Measurements from ENCODE around the gene GOLGA6L7. TPM values are rescaled to one million over a fixed set of nuclear protein-coding genes. Genes with fewer than 3 reads are reported as not detected.

GOLGA6L7 gene
- total and polyA plus RNA-seq, 2 donors: not detected

- Histone ChIP-seq H3K36me3 (ENCODE audit: insufficient read depth) (no peaks in the 10 kb centered on the region), H3K4me1 (ENCODE audit: insufficient read depth) (no peaks in the 10 kb centered on the region), H3K4me3 (ENCODE audit: low read depth, low read length) (no peak overlapping the region), H3K27ac (ENCODE audit: low read depth) (no peak overlapping the region)
- DNase-seq (ENCODE audit: extremely low spot score): no peak
- WGBS: 89% methylated on average over 10 of the region's 10 CpGs
These were observed 40.5 kb upstream of the GOLGA6L7 start for GRCh38 chr15:28888900-28889299.

DNA sequence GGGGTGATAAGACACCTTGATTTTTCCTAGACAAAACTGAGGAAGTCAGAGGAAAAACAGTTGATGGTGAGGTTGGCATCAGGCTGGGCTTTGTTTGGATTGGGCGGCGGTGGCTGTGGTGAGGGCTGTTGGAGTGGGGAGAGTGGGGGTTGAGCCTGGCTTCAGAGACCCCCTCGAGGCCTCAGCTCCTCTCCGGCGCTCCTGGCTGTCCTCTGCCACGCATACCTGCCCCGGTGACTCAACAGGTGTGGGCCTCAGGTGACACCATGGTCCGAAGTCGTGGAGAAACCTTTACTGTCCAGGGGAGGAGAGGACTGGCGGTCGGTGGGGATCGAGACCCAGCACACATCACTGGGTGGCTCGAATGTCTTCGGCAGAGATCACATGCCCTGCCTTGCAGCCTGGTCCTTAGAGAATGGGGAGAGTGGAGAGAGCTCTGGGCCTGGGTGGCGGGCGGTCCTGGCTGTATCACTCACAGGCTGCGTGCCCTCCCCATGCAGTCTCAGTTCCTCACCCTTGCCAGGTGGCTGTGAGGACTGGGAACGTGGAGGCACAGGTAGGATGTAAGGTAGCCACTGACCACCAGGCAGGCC, 40.0 kb upstream of the GOLGA6L7 start:
- no peak for DNase-seq (ENCODE audit: extremely low spot score)
- no peaks in the 10 kb centered on the region for H3K36me3 ChIP-seq (ENCODE audit: insufficient read depth)
- H3K27ac ChIP-seq (ENCODE audit: low read depth): no peak overlapping the region
- 88% methylated on average over 18 of the region's 18 CpGs for WGBS
- no peaks in the 10 kb centered on the region for H3K4me1 ChIP-seq (ENCODE audit: insufficient read depth)
- H3K4me3 ChIP-seq (ENCODE audit: low read depth, low read length): no peak overlapping the region

- DNase-seq (ENCODE audit: extremely low spot score): no peak
- H3K27ac ChIP-seq (ENCODE audit: low read depth): no peak overlapping the region
- H3K4me3 ChIP-seq (ENCODE audit: low read depth, low read length): no peak overlapping the region
- WGBS: 75% methylated on average over 17 of the region's 17 CpGs
- no peaks in the 10 kb centered on the region for H3K36me3 ChIP-seq (ENCODE audit: insufficient read depth)
- no peaks in the 10 kb centered on the region for H3K4me1 ChIP-seq (ENCODE audit: insufficient read depth)
These were observed 39.1 kb upstream of the GOLGA6L7 start for GRCh38 chr15:28887339-28888174.

DNA sequence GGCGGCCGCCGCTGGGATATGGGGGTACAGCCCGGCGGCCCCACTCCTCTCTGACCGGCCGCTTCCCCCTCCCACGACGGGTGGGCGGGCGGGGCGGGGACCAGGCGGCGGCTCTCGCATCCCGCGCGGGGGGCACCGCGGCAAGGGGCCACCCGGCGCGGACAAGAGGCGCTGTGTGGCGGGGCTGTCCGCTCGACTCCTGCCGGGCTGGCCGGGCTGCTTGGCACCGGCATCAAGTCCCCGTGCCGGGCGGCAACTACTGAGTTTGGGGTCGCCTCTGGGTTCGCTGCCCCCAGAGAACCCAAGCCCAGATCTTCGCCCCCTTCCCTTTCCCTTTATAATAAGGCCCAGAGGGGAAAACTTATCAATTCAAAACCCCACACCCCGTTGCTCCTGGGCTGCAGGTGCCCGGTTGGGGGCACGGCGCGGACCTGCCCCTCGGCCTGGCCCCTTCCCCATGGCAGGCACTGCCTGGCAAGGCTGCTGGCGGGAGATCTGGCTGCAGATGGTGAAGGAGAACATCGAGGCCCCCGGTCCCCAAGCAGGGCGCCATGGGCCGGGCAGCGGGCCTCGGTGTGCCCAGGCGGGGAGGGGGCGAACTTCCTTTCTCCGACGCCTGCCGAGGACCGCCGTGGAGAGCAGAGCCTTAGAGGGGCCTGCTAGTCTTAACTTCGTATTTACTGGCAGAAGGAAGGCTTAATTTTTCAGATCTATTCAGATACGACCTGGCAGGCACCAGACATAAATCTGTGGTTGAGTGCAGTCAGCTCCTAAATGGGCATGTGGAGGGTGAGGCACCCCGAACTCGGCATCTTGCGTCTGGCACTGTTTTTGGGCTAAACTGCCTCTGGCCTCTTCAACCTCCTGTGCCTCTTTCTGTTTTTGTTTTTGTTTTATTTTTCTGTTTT, 38.2 kb upstream of the GOLGA6L7 start:
- DNase-seq (ENCODE audit: extremely low spot score): no peak
- H3K4me3 ChIP-seq (ENCODE audit: low read depth, low read length): peak overlapping the region; percentile 61
- 19% methylated on average over 60 of the region's 61 CpGs for WGBS
- no peaks in the 10 kb centered on the region for H3K4me1 ChIP-seq (ENCODE audit: insufficient read depth)
- no peak overlapping the region for H3K27ac ChIP-seq (ENCODE audit: low read depth)
- H3K36me3 ChIP-seq (ENCODE audit: insufficient read depth): no peaks in the 10 kb centered on the region

DNA sequence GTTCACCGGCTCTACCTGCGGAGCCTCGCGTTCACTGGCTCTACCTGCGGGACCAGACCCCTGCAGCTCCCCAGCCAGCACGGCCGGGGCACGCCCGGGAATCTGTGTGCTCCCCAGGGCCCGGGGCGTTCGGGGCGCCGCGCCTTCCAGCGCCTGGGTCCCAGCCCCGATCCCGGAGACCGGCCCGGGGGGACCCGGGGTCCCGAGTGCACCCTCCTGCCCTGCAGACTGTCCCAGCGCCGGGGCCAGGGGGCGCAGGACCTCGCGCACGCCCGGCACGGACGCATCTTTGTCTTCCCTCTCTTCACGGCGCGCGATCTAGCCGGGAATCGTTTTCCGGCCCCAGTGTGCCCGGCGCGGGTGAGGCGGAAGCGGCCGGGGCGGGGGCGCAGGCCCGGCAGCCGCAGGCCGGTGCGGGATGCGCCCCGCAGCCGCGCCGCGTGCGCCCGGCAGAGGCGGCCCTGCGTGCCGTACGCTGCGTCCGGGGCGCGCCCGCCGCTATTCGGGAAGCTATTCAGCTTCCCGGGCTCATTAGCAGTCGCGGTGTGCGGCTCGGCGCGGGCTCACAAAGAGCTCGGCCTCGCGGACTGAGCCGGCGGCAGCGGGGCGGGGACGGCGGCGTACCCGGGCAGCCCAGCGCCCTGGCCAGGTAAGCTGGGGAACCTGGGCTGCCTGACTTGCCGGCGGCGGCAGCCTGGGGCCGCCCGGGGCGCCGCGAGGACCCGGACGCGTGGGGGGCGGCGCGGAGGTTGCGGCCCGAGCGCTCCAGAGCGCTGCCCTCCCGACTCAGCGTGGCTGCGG, 37.4 kb upstream of the GOLGA6L7 start, which contains the start of gene APBA2:
Gene APBA2 (plus strand): TSS at position 345 of the 801 bp plus-strand sequence. CDS start 167,911 bp downstream, outside the sequence.
- WGBS: under 1% methylated on average over 109 of the region's 109 CpGs
- H3K4me1 ChIP-seq (ENCODE audit: insufficient read depth): no peaks in the 10 kb centered on the region
- peak within 1 kb of the TSS; percentile 61 for H3K4me3 ChIP-seq (ENCODE audit: low read depth, low read length)
- H3K27ac ChIP-seq (ENCODE audit: low read depth): no peak within 1 kb of the TSS
- DNase-seq (ENCODE audit: extremely low spot score): no peak
- H3K36me3 ChIP-seq (ENCODE audit: insufficient read depth): no peaks in the 10 kb centered on the region

DNA sequence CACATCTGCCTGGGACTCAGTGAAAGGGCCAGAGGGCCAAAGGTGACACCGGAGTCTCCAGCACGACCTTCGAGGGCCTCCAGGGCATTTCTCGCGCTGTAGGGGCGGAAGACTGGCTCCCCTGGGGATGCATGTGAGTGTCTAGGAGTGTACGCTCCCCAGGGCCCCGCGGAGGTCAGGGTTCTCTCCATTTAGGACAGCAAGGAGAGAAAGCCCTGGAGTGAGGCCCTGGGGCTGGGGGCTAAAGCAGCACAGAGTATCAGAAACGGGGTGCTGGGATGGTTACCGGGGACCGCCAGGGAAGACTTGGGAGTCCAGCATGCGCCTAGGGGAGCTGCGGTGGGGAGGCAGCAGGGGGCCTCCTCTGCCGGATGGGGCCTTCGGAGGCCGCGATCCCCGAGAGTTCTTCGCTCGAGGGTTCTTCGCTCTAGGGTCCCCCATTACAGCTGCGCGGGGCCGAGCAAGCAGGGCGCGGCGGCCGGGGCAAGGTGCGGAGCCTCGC, 36.7 kb upstream of the GOLGA6L7 start:
- 26% methylated on average over 31 of the region's 31 CpGs for WGBS
- H3K4me3 ChIP-seq (ENCODE audit: low read depth, low read length): peak overlapping the region; percentile 61

DNA sequence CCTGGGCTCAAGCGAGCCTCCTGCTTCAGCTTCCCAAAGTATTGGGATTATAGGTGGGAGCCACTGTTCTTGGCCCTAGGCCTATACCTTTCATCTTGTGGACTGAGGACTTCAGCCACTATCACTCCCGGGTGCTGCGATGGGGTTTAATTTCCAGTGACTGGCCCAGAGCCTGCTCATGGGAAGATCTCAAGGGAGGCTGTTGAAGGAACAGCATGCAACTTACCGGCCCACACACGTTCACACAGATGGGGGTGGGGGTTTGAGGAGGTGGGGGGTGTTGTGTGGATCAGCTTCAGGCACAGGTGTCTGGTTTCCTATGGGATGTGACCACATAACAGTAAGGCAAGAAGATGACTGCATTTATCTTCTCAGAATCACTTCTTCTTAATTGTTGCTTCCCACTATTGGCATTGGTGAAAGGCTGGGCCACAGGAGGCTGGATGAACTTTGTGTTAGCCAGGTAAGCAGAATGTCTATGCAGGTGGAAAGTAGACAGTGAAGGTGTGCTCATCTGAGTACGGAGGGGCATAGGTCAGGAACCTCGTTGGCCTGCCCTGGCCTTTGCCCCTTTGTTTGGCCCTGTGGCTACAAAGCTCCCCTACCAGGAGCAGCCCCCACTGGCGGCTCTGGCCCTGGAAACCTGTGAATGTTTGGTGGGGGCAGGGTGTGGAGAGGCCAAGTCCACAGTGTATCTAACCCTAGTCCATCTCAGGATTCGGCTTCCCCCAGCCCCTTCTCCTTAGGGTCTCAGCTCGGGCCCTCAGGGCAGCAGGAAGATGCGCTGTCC, 35.9 kb upstream of the GOLGA6L7 start:
- no peak overlapping the region for H3K4me3 ChIP-seq (ENCODE audit: low read depth, low read length)
- DNase-seq (ENCODE audit: extremely low spot score): no peak
- WGBS: 94% methylated on average over 11 of the region's 11 CpGs
- H3K4me1 ChIP-seq (ENCODE audit: insufficient read depth): no peaks in the 10 kb centered on the region
- H3K27ac ChIP-seq (ENCODE audit: low read depth): no peak overlapping the region
- H3K36me3 ChIP-seq (ENCODE audit: insufficient read depth): no peaks in the 10 kb centered on the region

More for the DNA sequence above, 36.7 kb upstream of the GOLGA6L7 start:
- no peak for DNase-seq (ENCODE audit: extremely low spot score)
- Histone ChIP-seq H3K36me3 (ENCODE audit: insufficient read depth) (no peaks in the 10 kb centered on the region), H3K4me1 (ENCODE audit: insufficient read depth) (no peaks in the 10 kb centered on the region), H3K27ac (ENCODE audit: low read depth) (no peak overlapping the region)

- 95% methylated on average over 1 of the region's 1 CpG for WGBS
- Histone ChIP-seq H3K4me1 (ENCODE audit: insufficient read depth) (no peaks in the 10 kb centered on the region), H3K27ac (ENCODE audit: low read depth) (no peak overlapping the region), H3K36me3 (ENCODE audit: insufficient read depth) (no peaks in the 10 kb centered on the region), H3K4me3 (ENCODE audit: low read depth, low read length) (no peak overlapping the region)
- DNase-seq (ENCODE audit: extremely low spot score): no peak
These were observed 33.2 kb upstream of the GOLGA6L7 start for GRCh38 chr15:28881600-28881999.

DNA sequence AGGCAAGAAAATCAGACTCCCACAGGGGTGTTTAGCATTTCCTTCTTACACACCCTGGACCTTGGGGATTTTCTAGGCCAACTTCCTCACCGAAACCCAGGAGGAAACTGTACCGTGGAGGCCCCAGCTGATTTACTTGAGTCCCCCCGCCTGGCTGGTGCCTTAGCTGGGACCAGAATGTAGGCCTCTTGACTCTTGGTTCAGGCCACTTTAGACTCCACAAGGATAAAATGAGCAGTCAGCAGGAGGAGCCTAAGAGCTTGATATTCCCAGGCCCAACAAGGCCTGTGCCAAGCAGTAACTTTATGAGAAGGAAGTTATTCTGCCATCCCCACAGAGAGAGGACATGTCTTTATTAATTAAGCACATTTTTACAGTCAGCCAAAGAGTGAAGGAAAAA, 32.7 kb upstream of the GOLGA6L7 start:
- Histone ChIP-seq H3K27ac (ENCODE audit: low read depth) (no peak overlapping the region), H3K36me3 (ENCODE audit: insufficient read depth) (no peaks in the 10 kb centered on the region), H3K4me3 (ENCODE audit: low read depth, low read length) (no peak overlapping the region), H3K4me1 (ENCODE audit: insufficient read depth) (no peaks in the 10 kb centered on the region)
- no peak for DNase-seq (ENCODE audit: extremely low spot score)
- WGBS: 52% methylated on average over 3 of the region's 3 CpGs

DNA sequence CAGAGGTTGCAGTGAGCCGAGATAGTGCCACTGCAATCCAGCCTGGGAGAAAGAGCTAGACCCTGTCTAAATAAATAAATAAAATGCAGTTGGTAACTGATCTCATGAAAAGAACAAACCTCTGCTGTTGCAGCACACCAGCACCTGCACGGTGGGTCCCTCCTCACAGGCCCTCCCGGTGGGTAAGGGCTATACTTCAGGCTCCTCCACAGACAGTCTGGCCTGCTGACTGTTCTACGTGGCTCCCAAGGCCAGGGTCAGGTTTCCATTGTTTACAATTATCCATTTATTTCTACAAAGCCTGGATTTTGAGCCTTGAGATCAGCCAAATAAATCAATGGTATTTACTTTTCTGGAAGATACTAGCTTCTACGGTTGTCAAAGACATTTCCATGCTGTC, 32.2 kb upstream of the GOLGA6L7 start:
- Histone ChIP-seq H3K4me1 (ENCODE audit: insufficient read depth) (no peaks in the 10 kb centered on the region), H3K27ac (ENCODE audit: low read depth) (no peak overlapping the region), H3K36me3 (ENCODE audit: insufficient read depth) (no peaks in the 10 kb centered on the region), H3K4me3 (ENCODE audit: low read depth, low read length) (no peak overlapping the region)
- WGBS: 70% methylated on average over 5 of the region's 5 CpGs
- no peak for DNase-seq (ENCODE audit: extremely low spot score)

- DNase-seq (ENCODE audit: extremely low spot score): no peak
- Histone ChIP-seq H3K4me3 (ENCODE audit: low read depth, low read length) (no peak overlapping the region), H3K4me1 (ENCODE audit: insufficient read depth) (no peaks in the 10 kb centered on the region), H3K36me3 (ENCODE audit: insufficient read depth) (no peaks in the 10 kb centered on the region), H3K27ac (ENCODE audit: low read depth) (no peak overlapping the region)
- 92% methylated on average over 9 of the region's 9 CpGs for whole genome bisulfite sequencing
These were observed 31.1 kb upstream of the GOLGA6L7 start for GRCh38 chr15:28879551-28879950.

GRCh38 chr15:28878209-28878608, 29.8 kb upstream of the GOLGA6L7 start:
- Histone ChIP-seq H3K27ac (ENCODE audit: low read depth) (no peak overlapping the region), H3K36me3 (ENCODE audit: insufficient read depth) (no peaks in the 10 kb centered on the region), H3K4me3 (ENCODE audit: low read depth, low read length) (no peak overlapping the region), H3K4me1 (ENCODE audit: insufficient read depth) (no peaks in the 10 kb centered on the region)
- 91% methylated on average over 15 of the region's 15 CpGs for WGBS
- no peak for DNase-seq (ENCODE audit: extremely low spot score)
